ENCODE data around the gene ZNF337.
"Not testable (repeated sequence)": the region's sequence is repeated elsewhere in the genome, so short reads cannot be mapped to it uniquely, and the experiment has no call there.

Gene ZNF337

GRCh38 chr20:25643716-25644115 is 52.9 kb downstream of the ZNF337 start (continued):
- TF ChIP-seq ZNF8 (CRISPR knock-in tag; IDR thresholded peaks at IDR 0.05) (no peak), CSDC2 (CRISPR knock-in tag; IDR thresholded peaks at IDR 0.05) (no peak), ZNF70 (CRISPR knock-in tag; IDR thresholded peaks at IDR 0.05) (no peak), TOX (CRISPR knock-in tag; IDR thresholded peaks at IDR 0.05; ENCODE audit: borderline replicate concordance) (no peak), TCF4 (CRISPR knock-in tag; IDR thresholded peaks at IDR 0.05; ENCODE audit: borderline replicate concordance) (no peak), ZC3H10 (CRISPR knock-in tag; IDR thresholded peaks at IDR 0.05) (no peak), OSR1 (CRISPR knock-in tag; IDR thresholded peaks at IDR 0.05) (no peak), GLIS3 (CRISPR knock-in tag; IDR thresholded peaks at IDR 0.05) (no peak), CSRNP3 (CRISPR knock-in tag; IDR thresholded peaks at IDR 0.05) (no peak), ZFP30 (CRISPR knock-in tag; IDR thresholded peaks at IDR 0.05) (no peak)
- TF ChIP-seq, protein P1, sequence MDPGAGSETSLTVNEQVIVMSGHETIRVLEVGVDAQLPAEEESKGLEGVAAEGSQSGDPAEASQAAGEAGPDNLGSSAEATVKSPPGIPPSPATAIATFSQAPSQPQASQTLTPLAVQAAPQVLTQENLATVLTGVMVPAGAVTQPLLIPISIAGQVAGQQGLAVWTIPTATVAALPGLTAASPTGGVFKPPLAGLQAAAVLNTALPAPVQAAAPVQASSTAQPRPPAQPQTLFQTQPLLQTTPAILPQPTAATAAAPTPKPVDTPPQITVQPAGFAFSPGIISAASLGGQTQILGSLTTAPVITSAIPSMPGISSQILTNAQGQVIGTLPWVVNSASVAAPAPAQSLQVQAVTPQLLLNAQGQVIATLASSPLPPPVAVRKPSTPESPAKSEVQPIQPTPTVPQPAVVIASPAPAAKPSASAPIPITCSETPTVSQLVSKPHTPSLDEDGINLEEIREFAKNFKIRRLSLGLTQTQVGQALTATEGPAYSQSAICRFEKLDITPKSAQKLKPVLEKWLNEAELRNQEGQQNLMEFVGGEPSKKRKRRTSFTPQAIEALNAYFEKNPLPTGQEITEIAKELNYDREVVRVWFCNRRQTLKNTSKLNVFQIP (CRISPR knock-in tag; IDR thresholded peaks at IDR 0.05; ENCODE audit: borderline replicate concordance, low read depth), result no peak

- TF ChIP-seq ZNF565 (CRISPR knock-in tag; conservative IDR thresholded peaks at IDR 0.05; ENCODE audit: low read depth) (no peak), ZFP30 (CRISPR knock-in tag; IDR thresholded peaks at IDR 0.05) (no peak), TOX (CRISPR knock-in tag; IDR thresholded peaks at IDR 0.05; ENCODE audit: borderline replicate concordance) (no peak), ZFP3 (CRISPR knock-in tag; IDR thresholded peaks at IDR 0.05) (no peak), ZNF70 (CRISPR knock-in tag; IDR thresholded peaks at IDR 0.05) (no peak), ZC3H10 (CRISPR knock-in tag; IDR thresholded peaks at IDR 0.05) (no peak), ISL1 (CRISPR knock-in tag; IDR thresholded peaks at IDR 0.05) (no peak), OSR1 (CRISPR knock-in tag; IDR thresholded peaks at IDR 0.05) (no peak), TCF4 (CRISPR knock-in tag; IDR thresholded peaks at IDR 0.05; ENCODE audit: borderline replicate concordance) (no peak), ESRRG (CRISPR knock-in tag; IDR thresholded peaks at IDR 0.05) (no peak), CSRNP3 (CRISPR knock-in tag; IDR thresholded peaks at IDR 0.05) (no peak)
- TF ChIP-seq, protein P2, sequence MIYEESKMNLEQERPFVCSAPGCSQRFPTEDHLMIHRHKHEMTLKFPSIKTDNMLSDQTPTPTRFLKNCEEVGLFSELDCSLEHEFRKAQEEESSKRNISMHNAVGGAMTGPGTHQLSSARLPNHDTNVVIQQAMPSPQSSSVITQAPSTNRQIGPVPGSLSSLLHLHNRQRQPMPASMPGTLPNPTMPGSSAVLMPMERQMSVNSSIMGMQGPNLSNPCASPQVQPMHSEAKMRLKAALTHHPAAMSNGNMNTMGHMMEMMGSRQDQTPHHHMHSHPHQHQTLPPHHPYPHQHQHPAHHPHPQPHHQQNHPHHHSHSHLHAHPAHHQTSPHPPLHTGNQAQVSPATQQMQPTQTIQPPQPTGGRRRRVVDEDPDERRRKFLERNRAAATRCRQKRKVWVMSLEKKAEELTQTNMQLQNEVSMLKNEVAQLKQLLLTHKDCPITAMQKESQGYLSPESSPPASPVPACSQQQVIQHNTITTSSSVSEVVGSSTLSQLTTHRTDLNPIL (CRISPR knock-in tag; IDR thresholded peaks at IDR 0.05; ENCODE audit: low read depth), result no peak
- ATAC-seq, result no peak
These were observed 59.4 kb downstream of the ZNF337 start for GRCh38 chr20:25637247-25637646.

DNA sequence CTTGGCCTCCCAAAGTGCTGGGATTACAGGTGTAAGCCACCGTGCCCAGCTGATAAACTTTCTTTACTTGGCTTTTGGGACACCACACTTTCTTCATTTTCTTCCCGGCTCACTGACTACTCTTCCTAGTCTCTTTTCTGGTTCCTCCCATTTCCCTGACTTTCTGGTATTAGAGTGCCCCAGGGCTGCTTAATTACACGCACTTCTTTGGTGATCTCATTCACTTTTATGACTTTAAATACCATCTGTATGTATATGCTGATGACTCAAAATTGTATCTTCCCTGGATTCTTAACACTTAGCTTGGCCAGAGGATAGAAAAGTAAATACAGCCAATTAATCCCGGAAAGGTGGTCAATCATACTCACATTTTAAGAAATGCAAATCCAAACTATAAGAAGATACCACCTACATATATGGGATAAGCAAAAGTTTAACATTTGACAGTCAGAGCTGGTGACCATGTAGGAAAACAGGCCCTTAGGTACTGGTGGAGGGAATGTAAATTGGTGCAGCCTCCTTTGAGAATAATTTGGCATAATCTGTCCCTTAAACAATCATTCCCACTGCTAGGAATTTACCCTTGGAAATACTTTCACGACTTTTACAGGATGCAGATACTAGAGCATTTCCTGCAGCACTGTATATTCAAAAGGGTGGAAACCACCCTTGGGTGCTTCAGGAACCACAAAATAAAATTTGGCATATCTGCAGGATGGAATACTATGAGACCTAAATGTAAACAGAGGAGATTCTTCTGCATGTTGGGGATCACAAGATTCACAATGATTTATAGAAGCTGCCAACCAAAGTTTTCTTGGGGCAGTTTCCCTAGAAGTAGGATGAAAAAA is 63.5 kb downstream of the ZNF337 start:
- ATAC-seq, result no peak
- TF ChIP-seq SNAI2 (CRISPR knock-in tag; IDR thresholded peaks at IDR 0.05), result no peak
- no peak for TF ChIP-seq ZFP30 (CRISPR knock-in tag; IDR thresholded peaks at IDR 0.05)
- TF ChIP-seq TCF4 (CRISPR knock-in tag; IDR thresholded peaks at IDR 0.05; ENCODE audit: borderline replicate concordance), result no peak
- TF ChIP-seq CSDC2 (CRISPR knock-in tag; IDR thresholded peaks at IDR 0.05), result no peak
- no peak for TF ChIP-seq ZFP3 (CRISPR knock-in tag; IDR thresholded peaks at IDR 0.05)
- TF ChIP-seq, protein P2 (CRISPR knock-in tag; IDR thresholded peaks at IDR 0.05; ENCODE audit: low read depth), result no peak
- no peak for TF ChIP-seq ARNTL (CRISPR knock-in tag; IDR thresholded peaks at IDR 0.05; ENCODE audit: borderline replicate concordance, low read depth)
- no peak for TF ChIP-seq ISL1 (CRISPR knock-in tag; IDR thresholded peaks at IDR 0.05)
- TF ChIP-seq, protein P3, sequence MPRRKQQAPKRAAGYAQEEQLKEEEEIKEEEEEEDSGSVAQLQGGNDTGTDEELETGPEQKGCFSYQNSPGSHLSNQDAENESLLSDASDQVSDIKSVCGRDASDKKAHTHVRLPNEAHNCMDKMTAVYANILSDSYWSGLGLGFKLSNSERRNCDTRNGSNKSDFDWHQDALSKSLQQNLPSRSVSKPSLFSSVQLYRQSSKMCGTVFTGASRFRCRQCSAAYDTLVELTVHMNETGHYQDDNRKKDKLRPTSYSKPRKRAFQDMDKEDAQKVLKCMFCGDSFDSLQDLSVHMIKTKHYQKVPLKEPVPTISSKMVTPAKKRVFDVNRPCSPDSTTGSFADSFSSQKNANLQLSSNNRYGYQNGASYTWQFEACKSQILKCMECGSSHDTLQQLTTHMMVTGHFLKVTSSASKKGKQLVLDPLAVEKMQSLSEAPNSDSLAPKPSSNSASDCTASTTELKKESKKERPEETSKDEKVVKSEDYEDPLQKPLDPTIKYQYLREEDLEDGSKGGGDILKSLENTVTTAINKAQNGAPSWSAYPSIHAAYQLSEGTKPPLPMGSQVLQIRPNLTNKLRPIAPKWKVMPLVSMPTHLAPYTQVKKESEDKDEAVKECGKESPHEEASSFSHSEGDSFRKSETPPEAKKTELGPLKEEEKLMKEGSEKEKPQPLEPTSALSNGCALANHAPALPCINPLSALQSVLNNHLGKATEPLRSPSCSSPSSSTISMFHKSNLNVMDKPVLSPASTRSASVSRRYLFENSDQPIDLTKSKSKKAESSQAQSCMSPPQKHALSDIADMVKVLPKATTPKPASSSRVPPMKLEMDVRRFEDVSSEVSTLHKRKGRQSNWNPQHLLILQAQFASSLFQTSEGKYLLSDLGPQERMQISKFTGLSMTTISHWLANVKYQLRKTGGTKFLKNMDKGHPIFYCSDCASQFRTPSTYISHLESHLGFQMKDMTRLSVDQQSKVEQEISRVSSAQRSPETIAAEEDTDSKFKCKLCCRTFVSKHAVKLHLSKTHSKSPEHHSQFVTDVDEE (CRISPR knock-in tag; IDR thresholded peaks at IDR 0.05), result no peak
- TF ChIP-seq, protein P4, sequence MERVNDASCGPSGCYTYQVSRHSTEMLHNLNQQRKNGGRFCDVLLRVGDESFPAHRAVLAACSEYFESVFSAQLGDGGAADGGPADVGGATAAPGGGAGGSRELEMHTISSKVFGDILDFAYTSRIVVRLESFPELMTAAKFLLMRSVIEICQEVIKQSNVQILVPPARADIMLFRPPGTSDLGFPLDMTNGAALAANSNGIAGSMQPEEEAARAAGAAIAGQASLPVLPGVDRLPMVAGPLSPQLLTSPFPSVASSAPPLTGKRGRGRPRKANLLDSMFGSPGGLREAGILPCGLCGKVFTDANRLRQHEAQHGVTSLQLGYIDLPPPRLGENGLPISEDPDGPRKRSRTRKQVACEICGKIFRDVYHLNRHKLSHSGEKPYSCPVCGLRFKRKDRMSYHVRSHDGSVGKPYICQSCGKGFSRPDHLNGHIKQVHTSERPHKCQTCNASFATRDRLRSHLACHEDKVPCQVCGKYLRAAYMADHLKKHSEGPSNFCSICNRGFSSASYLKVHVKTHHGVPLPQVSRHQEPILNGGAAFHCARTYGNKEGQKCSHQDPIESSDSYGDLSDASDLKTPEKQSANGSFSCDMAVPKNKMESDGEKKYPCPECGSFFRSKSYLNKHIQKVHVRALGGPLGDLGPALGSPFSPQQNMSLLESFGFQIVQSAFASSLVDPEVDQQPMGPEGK (CRISPR knock-in tag; IDR thresholded peaks at IDR 0.05; ENCODE audit: borderline replicate concordance), result no peak
- no peak for TF ChIP-seq GLIS3 (CRISPR knock-in tag; IDR thresholded peaks at IDR 0.05)
- no peak for TF ChIP-seq TOX (CRISPR knock-in tag; IDR thresholded peaks at IDR 0.05; ENCODE audit: borderline replicate concordance)

GRCh38 chr20:25630615-25631014 is 66.0 kb downstream of the ZNF337 start:
- not testable (repeated sequence) for ATAC-seq

All from SK-N-SH treated with all-trans-retinoic acid at 6 μM for 48 hours (cell line).